Measurements from ENCODE around the gene PCIF1.

GRCh38 chr20:45924391-45925261 lies 9.9 kb upstream of the PCIF1 start:
- no peak for TF ChIP-seq CTCF (IDR thresholded peaks at IDR 0.05 in 4 of 5, conservative IDR thresholded peaks at IDR 0.05 in 1 of 5)
- no peak for TF ChIP-seq POLR2A (IDR thresholded peaks at IDR 0.05)

Measured in gastrocnemius medialis (tissue), 4 donors.